ENCODE results near the gene NCK1.
"Not testable (repeated sequence)": the region's sequence is repeated elsewhere in the genome, so short reads cannot be mapped to it uniquely, and the experiment has no call there.

Gene NCK1

DNA sequence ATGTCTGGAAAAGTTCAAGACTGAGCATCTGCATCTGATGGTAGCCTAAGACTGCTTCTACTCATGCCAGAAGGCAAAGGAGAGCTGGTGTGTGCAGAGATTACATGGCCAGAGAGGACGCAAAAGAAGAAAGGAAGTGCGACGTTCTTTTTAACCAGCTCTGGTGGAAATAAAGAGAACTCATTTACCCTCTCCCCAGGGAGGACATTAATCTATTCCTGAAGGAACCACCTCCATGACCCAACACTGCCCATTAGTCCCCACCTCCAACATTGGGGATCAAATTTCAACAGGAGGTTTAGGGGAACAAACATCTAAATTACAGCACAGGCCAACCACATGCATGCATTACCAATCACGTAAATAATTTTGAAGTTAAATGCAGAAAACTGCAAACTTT lies 1.5 kb upstream of the NCK1 start:
- DNase-seq (ENCODE audit: extremely low read depth in 1 of 2, low read depth in 1 of 2) = no peak

GRCh38 chr3:136862617-136863322 lies 762 bp downstream of the NCK1 start:
- peak in 1 of 2 donors; percentile 26 for DNase-seq (ENCODE audit: extremely low read depth in 1 of 2, low read depth in 1 of 2)

GRCh38 chr3:136869282-136869681 lies 7.3 kb downstream of the NCK1 start:
- DNase-seq (ENCODE audit: extremely low read depth in 1 of 2, low read depth in 1 of 2) = no peak

DNA sequence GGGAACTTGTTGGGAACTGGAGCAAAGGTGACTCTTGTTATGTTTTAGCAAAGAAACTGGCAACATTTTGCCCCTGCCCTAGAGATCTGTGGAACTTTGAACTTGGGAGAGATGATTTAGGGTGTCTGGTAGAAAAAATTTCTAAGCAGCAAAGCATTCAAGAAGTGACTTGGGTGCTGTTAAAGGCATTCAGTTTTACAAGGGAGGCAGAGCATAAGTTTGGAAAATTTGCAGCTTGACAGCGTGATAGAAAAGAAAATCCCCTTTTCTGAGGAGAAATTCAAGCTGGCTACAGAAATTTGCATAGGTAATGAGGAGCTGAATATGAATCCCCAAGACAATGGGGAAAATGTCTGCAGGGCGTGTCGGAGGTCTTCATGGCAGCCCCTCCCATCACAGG lies 10.2 kb downstream of the NCK1 start:
- DNase-seq (ENCODE audit: extremely low read depth in 1 of 2, low read depth in 1 of 2) = not testable (repeated sequence)

GRCh38 chr3:136879510-136879909 lies 17.5 kb downstream of the NCK1 start:
- not testable (repeated sequence) for DNase-seq (ENCODE audit: extremely low read depth in 1 of 2, low read depth in 1 of 2)

DNA sequence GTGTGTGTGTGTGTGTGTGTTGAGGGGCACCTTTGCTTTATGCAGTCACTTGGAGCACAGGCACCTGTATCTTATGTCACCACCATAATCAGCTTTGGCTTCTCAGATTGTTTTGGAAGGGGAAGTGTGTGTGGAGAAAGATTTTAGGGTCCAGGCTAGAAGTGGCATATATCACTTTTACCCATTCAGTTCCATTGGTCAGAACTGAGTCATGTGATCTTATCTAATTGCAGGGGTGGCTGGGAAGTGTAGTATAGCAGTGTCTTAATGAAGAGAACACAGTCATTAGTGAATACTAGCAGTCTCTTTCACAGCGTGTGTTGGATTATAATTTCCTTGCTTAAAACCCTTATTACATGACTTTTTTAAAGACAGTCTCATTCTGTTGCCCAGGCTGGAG lies 20.6 kb downstream of the NCK1 start:
- DNase-seq (ENCODE audit: extremely low read depth in 1 of 2, low read depth in 1 of 2) = no peak

GRCh38 chr3:136883967-136884720 lies 22.1 kb downstream of the NCK1 start:
- DNase-seq (ENCODE audit: extremely low read depth in 1 of 2, low read depth in 1 of 2) = no peak

DNA sequence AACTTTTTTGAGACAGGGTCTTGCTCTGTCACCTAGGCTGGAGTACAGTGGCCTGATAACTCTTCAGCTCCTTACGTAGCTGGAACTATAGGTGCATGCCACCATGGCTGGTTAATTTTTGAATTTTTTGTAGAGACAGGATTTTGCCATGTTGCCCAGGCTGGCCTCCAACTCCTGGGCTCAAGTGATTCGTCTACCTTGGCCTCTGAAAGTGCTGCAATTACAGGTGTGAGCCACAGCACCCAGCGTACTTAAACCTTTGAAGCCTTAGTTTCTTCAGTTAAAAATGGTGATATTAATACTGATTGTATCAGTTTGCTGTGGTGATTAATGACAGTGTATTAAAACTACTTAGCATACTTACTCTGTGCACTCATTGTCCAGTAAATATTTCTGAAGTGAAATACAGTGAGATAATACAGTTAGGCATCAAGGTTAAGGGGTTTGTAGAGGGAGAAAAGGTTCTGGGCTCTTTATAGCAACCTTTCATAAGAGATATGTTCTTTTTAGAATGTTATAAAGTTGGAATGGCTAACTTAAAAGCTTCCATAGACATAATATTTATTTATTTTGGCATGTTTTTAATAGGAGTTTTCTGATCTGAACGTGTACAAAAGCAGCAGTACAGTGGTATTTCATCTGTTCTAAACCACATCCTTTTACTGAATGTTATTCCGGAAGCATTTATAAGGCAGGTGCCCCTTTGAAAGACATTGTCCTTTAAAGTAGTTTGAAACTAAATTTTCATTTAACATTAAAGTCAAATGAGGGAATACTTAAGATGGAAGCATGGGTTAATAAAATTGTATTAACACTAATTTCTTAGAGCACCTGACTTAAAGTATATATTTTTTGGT lies 23.6 kb downstream of the NCK1 start:
- DNase-seq (ENCODE audit: extremely low read depth in 1 of 2, low read depth in 1 of 2) = no peak

GRCh38 chr3:136889947-136890346 lies 27.9 kb downstream of the NCK1 start:
- DNase-seq (ENCODE audit: extremely low read depth in 1 of 2, low read depth in 1 of 2) = no peak

GRCh38 chr3:136891934-136892855 lies 30.2 kb downstream of the NCK1 start:
- no peak for DNase-seq (ENCODE audit: extremely low read depth in 1 of 2, low read depth in 1 of 2)

DNA sequence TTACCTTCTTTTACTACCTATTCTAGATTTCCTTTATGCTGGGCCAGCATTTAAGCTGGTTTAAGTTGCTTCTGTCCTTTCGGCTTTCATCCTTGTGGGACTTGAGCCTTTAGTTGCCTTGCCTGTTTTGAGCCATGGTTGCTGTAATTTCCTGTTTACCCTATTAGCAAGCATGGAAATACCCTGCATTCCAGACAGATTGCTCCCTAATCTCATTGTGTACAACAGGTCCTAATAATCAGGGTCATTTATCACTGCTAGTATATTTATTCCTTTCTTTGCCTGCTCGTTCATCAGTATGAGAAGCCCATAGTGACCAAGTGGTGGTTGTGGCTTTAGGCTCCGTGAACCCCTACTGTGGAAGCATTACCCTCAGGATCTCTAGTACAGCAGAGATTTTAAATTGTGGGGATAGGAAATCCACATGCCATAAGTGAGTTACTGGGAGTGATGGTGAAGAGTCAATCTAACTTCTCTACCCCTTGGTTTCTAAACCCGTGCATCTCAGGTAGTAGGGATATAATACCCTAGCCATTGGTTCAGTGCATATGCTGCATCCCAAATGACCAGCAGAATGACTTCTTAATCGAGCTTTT lies 31.9 kb downstream of the NCK1 start:
- DNase-seq (ENCODE audit: extremely low read depth in 1 of 2, low read depth in 1 of 2) = no peak

DNA sequence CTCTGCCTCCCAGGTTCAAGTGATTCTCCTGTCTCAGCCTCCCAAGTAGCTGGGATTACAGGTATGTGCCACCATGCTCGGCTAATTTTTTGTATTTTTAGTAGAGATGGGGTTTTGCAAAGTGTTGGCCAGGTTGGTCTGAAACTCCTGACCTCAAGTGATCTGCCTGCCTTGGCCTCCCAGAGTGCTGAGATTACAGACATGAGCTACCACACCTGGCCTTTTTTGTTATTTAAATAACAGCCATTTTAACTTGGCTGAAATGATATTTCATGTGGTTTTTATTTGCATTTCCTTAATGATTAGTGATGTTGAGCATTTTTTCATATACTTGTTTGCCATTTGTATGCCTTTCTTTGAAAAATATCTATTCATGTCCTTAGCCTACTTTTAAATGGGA lies 35.2 kb downstream of the NCK1 start:
- not testable (repeated sequence) for DNase-seq (ENCODE audit: extremely low read depth in 1 of 2, low read depth in 1 of 2)

DNA sequence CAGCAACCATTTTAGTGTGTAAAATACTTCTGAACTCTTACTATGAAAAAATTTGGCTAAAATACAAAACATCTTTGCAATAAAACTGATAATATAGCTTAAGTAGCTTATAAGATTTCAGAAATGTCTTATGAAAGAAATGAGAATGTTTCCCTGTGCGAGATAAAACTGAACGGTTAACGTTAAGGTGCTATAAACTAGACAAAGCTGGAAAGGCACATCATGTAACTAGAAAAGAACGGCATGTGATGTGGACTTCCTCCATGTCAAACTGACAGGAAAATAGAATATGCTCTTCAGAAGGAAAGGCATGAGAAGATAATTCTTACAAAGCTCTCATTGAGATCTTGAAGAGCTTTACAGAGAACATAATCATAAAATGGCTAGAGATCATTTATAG lies 36.5 kb downstream of the NCK1 start:
- no peak for DNase-seq (ENCODE audit: extremely low read depth in 1 of 2, low read depth in 1 of 2)

- DNase-seq (ENCODE audit: extremely low read depth in 1 of 2, low read depth in 1 of 2) = no peak
These were observed 36.9 kb downstream of the NCK1 start for GRCh38 chr3:136898954-136899353.

DNA sequence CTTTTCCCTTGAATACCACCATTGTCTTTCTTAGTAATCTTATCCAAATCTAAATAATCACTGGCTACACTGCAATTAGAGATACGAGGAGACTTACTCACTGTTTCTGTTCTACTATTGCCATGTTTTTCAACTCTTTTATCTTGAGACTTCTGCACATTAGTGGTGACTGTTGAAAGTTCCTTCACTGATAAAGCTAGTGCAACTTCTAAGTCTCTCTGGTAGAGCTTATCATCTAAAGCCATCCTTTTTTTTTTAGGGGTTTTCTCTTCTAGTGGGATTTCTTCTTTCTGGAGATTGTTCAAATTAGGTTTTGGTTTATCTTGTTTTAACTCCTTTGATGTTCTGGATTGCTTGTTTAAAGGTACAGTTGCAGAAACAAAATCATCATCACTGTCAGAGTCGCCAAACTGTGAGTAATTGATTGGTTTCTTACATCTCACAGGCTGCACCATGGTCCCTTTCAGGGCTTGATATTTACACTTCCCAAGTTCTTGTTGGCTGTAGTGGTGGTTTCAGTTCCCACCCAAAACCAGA lies 37.7 kb downstream of the NCK1 start:
- no peak for DNase-seq (ENCODE audit: extremely low read depth in 1 of 2, low read depth in 1 of 2)

GRCh38 chr3:136900694-136901093 lies 38.7 kb downstream of the NCK1 start:
- DNase-seq (ENCODE audit: extremely low read depth in 1 of 2, low read depth in 1 of 2) = not testable (repeated sequence)

DNA sequence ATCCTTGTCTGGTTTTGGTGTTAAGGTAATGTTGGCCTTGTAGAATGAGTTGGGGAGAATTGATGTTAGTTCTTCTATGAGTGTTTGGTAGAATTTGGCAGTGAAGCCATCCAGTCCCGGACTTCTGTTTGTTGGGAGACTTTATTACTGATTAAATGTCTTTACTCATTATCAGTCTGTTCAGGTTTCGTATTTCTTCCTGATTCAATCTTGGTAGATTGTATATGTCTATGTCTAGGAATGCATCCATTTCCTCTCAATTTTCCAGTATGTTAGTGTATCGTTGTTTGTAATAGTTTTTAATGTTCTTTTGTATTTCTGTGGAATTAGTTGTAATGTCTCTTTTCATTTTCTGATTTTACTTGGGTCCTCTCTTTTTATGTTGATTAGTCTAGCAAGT lies 39.4 kb downstream of the NCK1 start:
- DNase-seq (ENCODE audit: extremely low read depth in 1 of 2, low read depth in 1 of 2) = no peak

- not testable (repeated sequence) for DNase-seq (ENCODE audit: extremely low read depth in 1 of 2, low read depth in 1 of 2)
These were observed 40.5 kb downstream of the NCK1 start for GRCh38 chr3:136902530-136902929.

DNA sequence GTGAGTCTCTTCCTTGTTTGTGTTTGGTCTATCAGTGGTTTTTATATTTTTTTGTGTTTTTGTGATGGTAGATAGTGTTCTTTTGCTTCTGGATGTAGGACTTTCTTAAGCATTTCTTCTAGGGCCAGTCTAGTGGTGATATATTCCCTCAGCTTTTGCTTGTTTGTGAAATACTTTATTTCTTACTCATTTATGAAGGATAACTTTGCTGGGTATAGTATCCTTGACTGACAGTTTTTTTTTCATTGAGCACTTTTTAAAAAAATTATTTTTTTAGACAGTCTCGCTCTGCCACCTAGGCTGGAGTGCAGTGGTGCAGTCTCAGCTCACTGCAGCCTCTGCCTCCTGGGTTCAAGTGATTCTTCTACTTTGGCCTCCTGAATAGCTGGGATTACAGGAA lies 41.9 kb downstream of the NCK1 start:
- no peak for DNase-seq (ENCODE audit: extremely low read depth in 1 of 2, low read depth in 1 of 2)

DNA sequence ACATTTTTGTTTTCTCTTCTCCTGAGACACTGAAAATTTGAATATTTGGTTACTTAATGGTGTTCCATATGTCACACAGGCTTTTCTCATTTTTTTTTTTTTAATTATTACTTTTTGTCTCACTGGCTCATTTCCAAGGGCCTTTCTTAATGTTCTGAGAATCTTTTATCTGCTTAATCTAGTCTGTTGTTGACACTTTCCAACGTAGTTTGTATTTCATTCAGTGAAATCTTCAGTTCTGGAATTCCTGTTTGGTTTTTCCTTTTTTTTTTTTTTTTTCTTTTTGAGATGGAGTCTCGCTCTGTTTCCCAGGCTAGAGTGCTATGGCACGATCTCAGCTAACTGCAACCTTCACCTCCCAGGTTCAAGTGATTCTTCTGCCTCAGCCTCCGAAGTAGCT lies 42.7 kb downstream of the NCK1 start:
- DNase-seq (ENCODE audit: extremely low read depth in 1 of 2, low read depth in 1 of 2) = no peak

Data from stimulated activated CD8-positive, alpha-beta memory T cell treated with anti-CD3 and anti-CD28 coated beads, Interleukin-7, amount 100 ng/mL, for 48 hours (primary cell).